GM21825 (cell line): ENCODE measurements around the gene PHF8.

ENCODE experiments used
- ATAC-seq: cut with Tn5 transposase; IDR thresholded peaks from one replicate; pipeline ENCODE4 v1.9.1; 2021; ENCODE audit warnings: mild to moderate bottlenecking, moderate library complexity; ENCODE audit not compliant: unreplicated experiment

The PHF8 gene

DNA sequence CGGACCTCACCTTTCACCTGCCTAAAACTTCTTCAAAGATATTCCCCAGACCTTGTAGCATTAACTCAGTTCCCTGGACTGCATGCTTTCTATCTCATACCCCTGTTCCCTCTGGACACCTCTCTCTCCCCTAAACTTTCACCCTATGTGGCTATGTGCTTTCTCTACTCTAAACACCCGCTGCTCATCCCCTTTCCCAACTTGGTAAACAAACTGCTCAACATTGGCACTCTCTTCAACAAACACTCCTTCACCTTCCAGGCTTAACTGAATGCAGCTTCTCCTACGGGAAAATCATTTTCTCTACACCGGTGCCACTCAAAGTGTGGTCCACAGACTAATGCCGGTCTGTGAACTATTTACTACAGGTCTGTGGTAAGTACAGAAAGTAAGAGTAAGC lies 19.9 kb downstream of the PHF8 start:
- no peak for ATAC-seq

- no peak for ATAC-seq
These were observed 31.3 kb downstream of the PHF8 start for GRCh38 chrX:54012830-54013500.

DNA sequence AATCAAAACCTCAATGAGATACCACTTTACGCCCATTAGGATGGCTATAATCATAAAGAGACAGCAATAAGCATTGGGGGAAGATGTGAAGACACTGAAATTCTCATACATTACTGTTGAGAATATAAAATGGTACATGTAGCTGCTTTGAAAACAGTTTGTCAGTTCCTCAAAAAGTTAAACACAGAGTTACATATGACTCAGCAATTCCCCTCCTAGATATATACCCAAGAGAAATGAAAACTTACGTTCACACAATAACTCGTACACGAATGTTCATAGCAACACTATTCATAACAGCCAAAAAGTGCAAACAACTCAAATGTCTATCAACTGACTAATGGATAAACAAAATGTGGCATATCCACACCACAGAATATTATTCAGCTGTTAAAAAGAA lies 36.6 kb downstream of the PHF8 start:
- no peak for ATAC-seq

DNA sequence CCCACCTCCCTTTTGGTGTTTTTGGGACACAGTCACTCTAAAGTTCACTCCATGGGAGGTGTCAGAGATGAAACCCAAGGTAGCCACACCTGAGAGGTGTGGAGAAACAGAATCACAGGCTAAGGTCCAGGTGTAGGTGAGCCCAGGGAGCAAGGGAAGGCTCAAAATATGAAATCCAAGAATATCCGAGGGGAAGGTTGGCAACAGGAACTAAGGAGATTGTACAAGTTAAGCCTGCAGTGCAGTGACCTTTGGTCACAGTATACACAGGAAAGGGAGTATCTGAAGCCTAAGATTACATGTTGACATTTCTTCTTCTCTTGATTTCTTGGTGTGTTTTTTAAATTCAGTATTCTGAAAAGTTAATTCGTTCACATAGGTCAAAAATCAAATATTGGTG lies 46.5 kb downstream of the PHF8 start:
- ATAC-seq, result no peak

- ATAC-seq, result no peak
These were observed 51.7 kb downstream of the PHF8 start for GRCh38 chrX:53992589-53992988.

DNA sequence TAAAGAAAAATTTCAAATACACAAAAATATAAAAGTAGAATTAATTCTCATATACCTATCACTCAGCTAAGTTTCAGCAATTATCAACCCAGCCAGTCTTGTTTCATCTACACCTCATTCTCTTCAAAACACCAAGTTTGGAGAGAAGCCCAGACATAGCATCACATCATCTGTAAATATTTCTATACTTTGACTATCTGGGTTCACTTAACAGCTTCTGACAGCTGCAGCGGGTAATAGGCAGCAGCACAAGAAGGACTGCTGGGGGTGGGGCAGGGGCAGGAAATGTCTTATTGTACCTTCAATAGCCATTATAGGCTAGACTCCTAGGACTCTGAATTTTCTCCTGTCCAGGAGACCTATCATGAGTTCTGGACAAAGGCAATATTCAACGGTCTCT lies 54.1 kb downstream of the PHF8 start:
- no peak for ATAC-seq

GRCh38 chrX:53984895-53985294 lies 59.4 kb downstream of the PHF8 start:
- ATAC-seq, result no peak

DNA sequence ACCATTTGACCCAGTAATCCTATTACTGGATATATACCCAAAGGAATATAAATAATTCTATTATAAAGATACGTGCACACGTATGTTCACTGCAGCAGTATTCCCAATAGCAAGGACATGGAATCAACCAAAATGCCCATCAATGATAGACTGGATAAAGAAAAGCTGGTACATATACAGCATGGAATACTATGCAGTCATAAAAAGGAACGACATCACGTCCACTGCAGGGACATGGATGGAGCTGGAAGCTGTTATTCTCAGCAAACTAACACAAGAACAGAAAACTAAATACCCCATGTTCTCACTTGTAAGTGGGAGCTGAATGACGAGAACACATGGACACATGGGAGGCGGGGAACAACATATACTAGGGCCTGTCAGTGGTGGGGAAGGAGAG lies 69.7 kb downstream of the PHF8 start:
- no peak for ATAC-seq

- no peak for ATAC-seq
These were observed 74.7 kb downstream of the PHF8 start for GRCh38 chrX:53969540-53969939.

DNA sequence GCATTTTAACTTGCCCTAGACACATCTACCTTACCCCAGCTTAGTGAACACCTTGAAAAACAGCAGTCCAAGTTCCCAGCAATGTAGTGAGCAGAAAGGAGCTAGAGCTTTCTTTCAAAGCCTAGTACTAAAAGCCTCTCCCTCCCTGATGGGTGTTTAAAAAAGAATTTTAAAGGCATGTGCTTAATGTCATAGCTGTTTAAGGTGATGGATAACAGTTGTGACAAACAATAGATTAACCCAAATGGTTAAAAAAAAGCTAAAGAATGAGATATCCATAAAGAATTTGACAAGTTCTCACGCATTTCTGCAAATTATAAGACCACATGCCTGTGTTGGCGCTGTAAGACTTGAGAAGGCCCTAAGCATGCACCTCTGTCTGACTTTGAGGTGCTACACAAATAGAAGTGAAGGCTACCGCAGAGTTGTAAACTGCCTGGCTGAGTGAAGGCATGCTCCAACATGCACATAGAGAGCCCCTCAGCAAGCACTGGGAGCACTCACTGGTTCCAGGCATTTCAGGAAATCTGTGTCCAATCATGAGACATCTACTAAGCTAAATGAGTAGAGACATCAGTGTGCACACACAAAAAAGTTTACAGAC lies 94.0 kb downstream of the PHF8 start:
- ATAC-seq, result no peak

DNA sequence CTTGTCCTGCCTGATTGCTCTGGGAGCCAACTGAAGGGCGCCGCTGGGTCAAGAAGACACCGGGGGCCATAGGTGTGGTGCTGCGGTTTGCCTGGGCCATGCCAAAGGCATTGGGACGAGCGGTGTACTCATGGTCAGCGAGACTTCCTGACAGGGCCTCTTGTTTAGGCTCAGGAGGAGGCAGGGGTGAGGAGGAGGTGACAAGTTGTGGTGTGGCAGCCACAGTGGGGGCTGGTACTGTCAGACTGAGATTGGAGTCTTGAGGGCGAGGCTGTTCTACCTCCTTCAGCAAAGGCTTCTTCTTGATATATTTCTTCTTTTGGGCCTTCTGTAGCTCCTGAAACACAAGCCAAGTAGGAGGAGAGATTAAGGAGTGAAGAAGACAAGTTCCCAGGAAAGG lies 104.1 kb downstream of the PHF8 start:
- no peak for ATAC-seq

DNA sequence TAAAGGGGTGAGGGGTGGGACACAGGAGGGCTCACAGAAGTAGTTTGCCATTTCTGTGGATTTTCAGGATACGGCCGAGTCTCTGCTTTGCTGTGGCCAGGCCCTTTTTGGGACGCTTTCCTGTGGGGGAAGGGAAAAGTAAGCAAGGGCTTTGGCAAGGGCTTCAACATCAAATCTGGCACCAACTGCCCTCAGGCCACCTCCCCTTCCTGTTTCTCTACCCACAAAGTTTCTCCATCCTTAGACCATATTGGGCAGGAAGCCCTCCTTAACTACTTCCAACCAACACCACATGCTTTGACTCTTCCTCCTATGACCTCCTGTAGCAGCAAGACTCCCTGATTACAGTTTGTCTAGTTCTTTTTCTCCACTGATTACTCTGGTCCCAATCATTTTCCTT lies 105.1 kb downstream of the PHF8 start:
- no peak for ATAC-seq

DNA sequence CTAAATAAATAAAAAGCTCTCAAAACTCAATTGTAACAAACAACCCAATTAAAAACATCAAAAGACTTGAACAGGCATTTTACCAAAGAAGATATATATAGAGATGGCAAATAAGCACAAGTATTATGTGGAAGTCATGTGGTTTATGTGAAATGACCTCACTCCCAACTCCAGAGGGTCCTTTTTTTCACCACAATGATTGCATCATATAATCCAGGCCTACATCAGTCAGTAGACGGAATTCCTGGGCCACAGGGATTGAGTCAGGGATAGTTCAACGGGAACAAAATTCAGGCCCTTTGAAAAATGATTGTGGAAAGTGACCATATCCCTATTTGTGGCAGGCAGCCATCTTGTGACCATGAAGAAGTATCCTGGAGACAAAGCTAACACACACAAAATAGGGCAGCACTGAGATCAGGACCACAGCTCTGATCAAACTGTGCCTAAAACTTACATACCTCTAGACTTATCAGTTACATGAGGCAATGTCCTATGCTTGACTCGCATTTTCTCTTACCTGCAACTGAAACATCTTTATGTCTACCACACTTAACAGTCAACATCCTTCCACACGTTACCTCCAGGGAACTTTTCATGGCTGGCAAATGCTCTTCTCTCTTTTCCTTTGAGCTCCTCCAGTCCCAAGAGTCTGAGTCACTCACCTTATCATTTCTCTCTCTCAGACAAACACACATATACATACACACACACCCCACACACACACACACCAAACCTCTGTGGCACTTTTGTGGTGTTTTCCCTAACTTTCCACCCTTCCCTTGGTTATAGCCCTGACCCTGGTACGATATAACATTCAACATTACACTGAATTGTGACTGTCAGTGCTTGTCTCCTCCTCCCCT lies 113.5 kb downstream of the PHF8 start:
- no peak for ATAC-seq

- no peak for ATAC-seq
These were observed 118.2 kb downstream of the PHF8 start for GRCh38 chrX:53926030-53926429.

GRCh38 chrX:53918702-53919101 lies 125.6 kb downstream of the PHF8 start:
- ATAC-seq, result no peak

- ATAC-seq, result no peak
These were observed 143.7 kb downstream of the PHF8 start for GRCh38 chrX:53900623-53901022.

DNA sequence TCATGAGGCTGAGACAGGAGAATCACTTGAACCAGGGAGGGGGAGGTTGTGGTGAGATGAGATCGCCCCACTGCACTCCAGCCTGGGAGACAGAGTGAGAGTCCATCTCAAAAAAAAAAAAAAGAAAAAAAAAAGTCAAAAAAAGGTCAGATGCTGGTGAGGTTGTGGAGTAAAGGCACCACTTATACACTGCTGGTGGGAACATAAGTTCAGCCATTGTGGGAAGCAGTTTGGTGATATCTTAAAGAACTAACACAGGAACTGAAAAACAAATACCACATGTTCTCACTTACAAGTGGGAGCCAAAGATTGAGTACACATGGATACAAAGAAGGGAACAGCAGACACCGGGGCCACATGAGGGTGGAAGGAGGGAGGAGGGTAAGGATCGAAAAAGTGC lies 149.0 kb downstream of the PHF8 start:
- ATAC-seq, result no peak
